MM.1S (cell line): Measurements from ENCODE around the gene RPL10.
"Not testable (repeated sequence)": the region's sequence is repeated elsewhere in the genome, so short reads cannot be mapped to it uniquely, and the experiment has no call there.

Experiments
- DNase-seq: peaks from one replicate; pipeline ENCODE4 v3.0.0-alpha.2; 2015
- H2AFZ ChIP-seq: fragments of 300-600 bp; sonication (generic); 2 replicates; pipeline ENCODE4 v1.6.0; 2016; ENCODE audit warnings: antibody characterized with exemption, low read length
- H3F3A ChIP-seq: fragments of 300-600 bp; sonication (generic); 2 replicates; pipeline ENCODE4 v1.6.1; 2016; ENCODE audit warnings: mild to moderate bottlenecking, antibody characterized with exemption, low read length, moderate library complexity, mixed read lengths; ENCODE audit not compliant: insufficient read depth
- H3K27ac ChIP-seq: fragments of 300-600 bp; sonication (generic); 2 replicates; pipeline ENCODE4 v1.5.1; 2016; ENCODE audit warnings: mild to moderate bottlenecking, low read length
- H3K27me3 ChIP-seq: fragments of 300-600 bp; sonication (generic); replicated peaks from 2 replicates; pipeline ENCODE4 v1.6.0; 2016; ENCODE audit warnings: low read length; ENCODE audit not compliant: insufficient read depth
- H3K36me3 ChIP-seq: fragments of 300-600 bp; sonication (generic); replicated peaks from 2 replicates; pipeline ENCODE4 v1.6.1; 2016; ENCODE audit warnings: mild to moderate bottlenecking, low read length, mixed read lengths; ENCODE audit not compliant: insufficient read depth
- H3K4me1 ChIP-seq: fragments of 300-600 bp; sonication (generic); 2 replicates; pipeline ENCODE4 v1.6.1; 2016; ENCODE audit warnings: low read length, mixed read lengths
- H3K4me2 ChIP-seq: fragments of 300-600 bp; sonication (generic); 2 replicates; pipeline ENCODE4 v1.6.0; 2016; ENCODE audit warnings: low read depth, low read length
- H3K4me3 ChIP-seq: fragments of 300-600 bp; sonication (generic); 2 replicates; pipeline ENCODE4 v1.5.1; 2016; ENCODE audit warnings: low read length, mixed read lengths
- H3K79me2 ChIP-seq: fragments of 300-600 bp; sonication (generic); 2 replicates; pipeline ENCODE4 v1.6.1; 2016; ENCODE audit warnings: mixed run types, low read length, mixed read lengths
- H3K9ac ChIP-seq: fragments of 300-600 bp; sonication (generic); 2 replicates; pipeline ENCODE4 v1.6.1; 2016; ENCODE audit warnings: low read length, mixed read lengths
- H3K9me2 ChIP-seq: fragments of 300-600 bp; sonication (generic); replicated peaks from 2 replicates; pipeline ENCODE4 v1.6.1; 2016; ENCODE audit warnings: mild to moderate bottlenecking, low read length, mixed read lengths; ENCODE audit not compliant: insufficient read depth
- H3K9me3 ChIP-seq: fragments of 300-600 bp; sonication (generic); replicated peaks from 2 replicates; pipeline ENCODE4 v1.6.1; 2016; ENCODE audit warnings: mild to moderate bottlenecking, low read length, mixed read lengths; ENCODE audit not compliant: insufficient read depth
- H4K20me1 ChIP-seq: fragments of 300-600 bp; sonication (generic); 2 replicates; pipeline ENCODE4 v1.6.1; 2016; ENCODE audit warnings: mild to moderate bottlenecking, low read length, moderate library complexity, mixed read lengths; ENCODE audit not compliant: insufficient read depth
- EZH2phosphoT487 ChIP-seq: fragments of 300-600 bp; sonication (generic); IDR thresholded peaks from 2 replicates; pipeline ENCODE4 v1.6.1; 2018; ENCODE audit warnings: antibody characterized with exemption, low read length
- TF ChIP-seq, protein P1 (sequence below): fragments of 300-600 bp; sonication (generic); IDR thresholded peaks from 2 replicates; pipeline ENCODE4 v1.5.1; 2016; ENCODE audit warnings: antibody characterized with exemption, low read length, mixed read lengths

RPL10 gene

DNA sequence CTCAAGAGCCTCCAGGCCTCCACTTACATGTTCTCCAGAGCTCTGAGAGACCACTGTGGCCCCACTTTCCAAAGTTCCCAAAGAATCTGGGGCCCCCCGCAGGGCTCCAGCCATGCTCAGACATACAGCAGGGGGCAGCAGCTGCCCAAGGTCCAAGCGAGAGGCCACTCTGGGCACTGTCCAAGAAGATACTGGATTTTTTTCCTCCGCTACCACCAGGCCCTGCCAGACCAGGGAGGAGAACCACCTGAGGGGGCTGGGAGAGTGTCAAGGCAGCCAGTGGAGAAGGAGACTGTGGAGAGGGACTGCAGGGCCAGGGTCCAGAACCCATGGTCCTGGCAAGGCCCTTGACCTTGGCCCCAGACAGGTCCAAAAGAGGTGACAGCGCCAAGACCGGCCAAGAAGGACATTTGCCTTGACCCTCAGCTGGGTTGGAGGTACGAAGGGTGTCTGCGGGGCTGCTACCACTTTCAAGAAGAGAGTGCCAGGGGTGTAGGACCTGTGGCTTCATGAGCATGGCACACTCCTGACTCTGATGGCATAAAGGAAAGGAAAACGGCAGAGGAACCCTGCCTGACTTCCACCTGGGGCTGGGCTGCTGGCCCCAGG, 13.8 kb upstream of the RPL10 start:
- no peak overlapping the region for H3K9ac ChIP-seq
- H4K20me1 ChIP-seq, result no peaks in the 10 kb centered on the region
- H3K36me3 ChIP-seq, result no peaks in the 10 kb centered on the region
- H3K4me3 ChIP-seq, result no peak overlapping the region
- no peaks in the 10 kb centered on the region for H3F3A ChIP-seq
- no peaks in the 10 kb centered on the region for H3K4me1 ChIP-seq
- peaks cover 16% of the 10 kb centered on the region for H3K79me2 ChIP-seq
- no peak overlapping the region for H2AFZ ChIP-seq
- no peak for DNase-seq
- no peak for TF ChIP-seq EZH2phosphoT487
- TF ChIP-seq, protein P1, sequence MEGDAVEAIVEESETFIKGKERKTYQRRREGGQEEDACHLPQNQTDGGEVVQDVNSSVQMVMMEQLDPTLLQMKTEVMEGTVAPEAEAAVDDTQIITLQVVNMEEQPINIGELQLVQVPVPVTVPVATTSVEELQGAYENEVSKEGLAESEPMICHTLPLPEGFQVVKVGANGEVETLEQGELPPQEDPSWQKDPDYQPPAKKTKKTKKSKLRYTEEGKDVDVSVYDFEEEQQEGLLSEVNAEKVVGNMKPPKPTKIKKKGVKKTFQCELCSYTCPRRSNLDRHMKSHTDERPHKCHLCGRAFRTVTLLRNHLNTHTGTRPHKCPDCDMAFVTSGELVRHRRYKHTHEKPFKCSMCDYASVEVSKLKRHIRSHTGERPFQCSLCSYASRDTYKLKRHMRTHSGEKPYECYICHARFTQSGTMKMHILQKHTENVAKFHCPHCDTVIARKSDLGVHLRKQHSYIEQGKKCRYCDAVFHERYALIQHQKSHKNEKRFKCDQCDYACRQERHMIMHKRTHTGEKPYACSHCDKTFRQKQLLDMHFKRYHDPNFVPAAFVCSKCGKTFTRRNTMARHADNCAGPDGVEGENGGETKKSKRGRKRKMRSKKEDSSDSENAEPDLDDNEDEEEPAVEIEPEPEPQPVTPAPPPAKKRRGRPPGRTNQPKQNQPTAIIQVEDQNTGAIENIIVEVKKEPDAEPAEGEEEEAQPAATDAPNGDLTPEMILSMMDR, result peak; percentile 15
- no peak overlapping the region for H3K4me2 ChIP-seq
- no peaks in the 10 kb centered on the region for H3K9me2 ChIP-seq
- no peaks in the 10 kb centered on the region for H3K9me3 ChIP-seq
- no peak overlapping the region for H3K27ac ChIP-seq
- no peaks in the 10 kb centered on the region for H3K27me3 ChIP-seq

DNA sequence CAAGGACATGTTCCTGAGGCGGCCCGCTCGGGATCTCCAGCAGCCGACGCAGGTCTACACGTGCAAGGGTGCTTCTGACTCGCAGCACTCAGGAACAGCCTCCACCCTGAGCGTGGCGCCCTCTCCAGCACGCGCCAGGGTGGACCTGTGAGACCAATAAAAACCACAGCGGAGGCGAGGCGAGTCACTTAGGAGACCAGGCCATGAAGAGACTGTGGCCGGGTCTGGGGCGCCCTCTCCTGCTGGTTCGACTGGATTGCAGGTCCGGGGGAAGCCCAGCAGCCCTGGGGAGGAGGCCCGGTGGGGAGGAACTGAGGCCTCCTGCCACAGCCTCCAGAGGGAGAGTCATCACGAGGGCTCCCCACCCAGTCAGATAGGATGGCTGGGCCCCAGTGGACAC, 10.1 kb upstream of the RPL10 start:
- H3K9ac ChIP-seq, H3K79me2 ChIP-seq, H3K4me1 ChIP-seq, H3F3A ChIP-seq, H3K27me3 ChIP-seq, H3K4me2 ChIP-seq, DNase-seq, H3K27ac ChIP-seq, H3K9me3 ChIP-seq, H2AFZ ChIP-seq, H4K20me1 ChIP-seq, H3K36me3 ChIP-seq, H3K9me2 ChIP-seq, H3K4me3 ChIP-seq: not testable (repeated sequence)

DNA sequence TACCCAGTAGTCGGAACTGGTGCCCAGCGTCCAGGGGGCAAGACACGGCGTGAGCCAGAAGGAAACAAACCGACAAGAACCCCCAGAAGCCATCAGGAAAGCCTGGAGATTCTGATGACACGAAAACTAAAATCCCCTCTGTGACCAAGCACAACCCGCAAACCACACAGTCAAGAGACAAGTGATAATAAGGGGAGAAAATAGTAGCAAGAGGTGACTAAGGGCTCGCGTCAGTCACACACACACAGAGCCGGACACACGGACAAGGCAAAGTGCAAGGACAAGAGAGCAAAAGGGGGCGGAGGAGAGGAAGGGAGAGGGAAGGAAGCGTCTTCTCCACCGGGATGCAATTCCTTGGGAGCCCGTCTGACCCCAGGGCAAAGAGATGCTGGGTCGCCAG, 9.5 kb upstream of the RPL10 start:
- H3K4me3 ChIP-seq, H3F3A ChIP-seq, DNase-seq, H3K9me2 ChIP-seq, H3K79me2 ChIP-seq, H4K20me1 ChIP-seq, H2AFZ ChIP-seq, H3K27ac ChIP-seq, H3K4me1 ChIP-seq, H3K9me3 ChIP-seq, H3K27me3 ChIP-seq, H3K36me3 ChIP-seq, H3K4me2 ChIP-seq, H3K9ac ChIP-seq: not testable (repeated sequence)

DNA sequence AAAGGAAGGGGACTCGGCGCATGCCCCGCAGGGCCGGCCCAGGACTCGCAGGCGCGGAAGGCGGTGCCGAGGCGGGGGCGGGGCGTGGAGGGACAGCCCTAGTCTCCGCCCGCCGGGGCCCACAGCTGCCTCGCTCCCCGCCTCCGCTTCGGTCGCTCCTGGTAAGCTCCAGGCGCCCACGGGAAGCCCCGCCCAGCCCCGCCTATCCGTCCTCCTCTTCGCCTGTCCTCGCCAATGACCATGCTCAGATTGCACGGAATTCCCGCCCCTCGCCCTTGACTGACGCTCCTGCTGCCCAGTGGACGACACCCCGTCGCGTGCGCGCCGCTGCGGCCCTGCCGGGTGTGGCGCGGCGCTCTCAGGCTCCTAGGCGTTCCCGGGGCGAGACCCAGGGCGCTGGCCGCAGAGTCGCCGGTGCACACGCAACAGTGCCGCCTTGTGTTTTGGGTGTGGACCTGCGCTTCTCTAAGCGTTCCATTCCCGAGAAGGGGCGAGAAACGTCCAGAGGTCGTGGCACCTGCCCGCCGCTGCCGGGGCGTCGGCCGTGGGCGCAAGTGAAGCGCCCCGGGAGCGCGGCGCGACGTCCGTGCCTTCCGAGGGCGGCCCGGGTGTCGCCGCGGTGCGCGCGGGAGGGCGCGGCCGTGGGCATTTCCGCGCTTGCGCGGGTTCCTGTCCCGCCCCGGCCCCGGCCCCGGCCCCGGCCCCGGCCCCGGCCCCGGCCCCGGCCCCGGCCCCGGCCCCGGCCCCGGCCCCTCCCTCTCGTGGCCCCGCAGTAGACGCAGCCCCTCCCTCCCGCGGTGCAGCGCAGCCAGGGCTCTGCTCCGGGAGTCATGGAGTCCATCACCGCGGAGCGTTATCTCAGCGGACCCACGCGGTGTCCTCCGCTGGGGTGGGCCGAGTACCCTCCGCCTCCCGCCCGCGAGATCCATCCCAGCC, 8.1 kb upstream of the RPL10 start:
- not testable (repeated sequence) for H3K9me2 ChIP-seq, H3K4me2 ChIP-seq, H3K9me3 ChIP-seq, H3K36me3 ChIP-seq, H3K4me1 ChIP-seq, H4K20me1 ChIP-seq, H3K27me3 ChIP-seq, DNase-seq, H3K4me3 ChIP-seq, H3K79me2 ChIP-seq, H3F3A ChIP-seq, H3K9ac ChIP-seq, H2AFZ ChIP-seq, H3K27ac ChIP-seq

DNA sequence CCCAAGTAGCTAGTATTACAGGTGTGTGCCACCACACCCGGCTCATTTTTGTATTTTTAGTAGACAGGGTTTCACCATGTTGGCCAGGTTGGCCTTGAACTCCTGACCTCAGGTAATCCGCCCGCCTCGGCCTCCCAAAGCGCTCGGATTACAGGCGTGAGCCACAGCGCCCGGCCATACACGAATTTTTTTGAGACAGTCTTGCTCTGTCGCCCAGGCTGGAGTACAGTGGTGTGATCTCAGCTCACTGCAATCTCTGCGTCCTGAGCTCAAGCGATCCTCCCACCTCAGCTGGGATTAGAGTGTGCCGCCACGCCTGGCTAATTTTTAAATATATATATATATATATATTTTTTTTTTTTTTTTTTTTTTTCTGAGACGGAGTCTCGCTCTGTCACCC, 1.8 kb upstream of the RPL10 start:
- not testable (repeated sequence) for H3K27ac ChIP-seq, H3K4me3 ChIP-seq

More for the DNA sequence above, 1.8 kb upstream of the RPL10 start:
- H3K9me3 ChIP-seq, H3K4me2 ChIP-seq, H3K36me3 ChIP-seq, DNase-seq, H3K4me1 ChIP-seq, H4K20me1 ChIP-seq, H3K9me2 ChIP-seq, H3K27me3 ChIP-seq, H2AFZ ChIP-seq, H3K9ac ChIP-seq: not testable (repeated sequence)
- Histone ChIP-seq H3F3A (peaks cover 27% of the 10 kb centered on the region), H3K79me2 (peaks cover 18% of the 10 kb centered on the region)
